ENCODE results near the gene CLCNKA. TPM values are rescaled to one million over a fixed set of nuclear protein-coding genes. Genes with fewer than 3 reads are reported as not detected.

Gene CLCNKA
- total RNA-seq, 1 experiment from 2014 or later, result not detected

- no peaks in the 10 kb centered on the region for H3K36me3 ChIP-seq (ENCODE audit: control insufficient read depth, insufficient read depth, low read length)
- intact Hi-C loops (cut with micrococcal nuclease; ENCODE audit: unreplicated experiment), result no loop called here
- H3K4me3 ChIP-seq (ENCODE audit: low read depth, low read length), result no peak overlapping the region
- no peak for TF ChIP-seq CTCF (IDR thresholded peaks at IDR 0.05; ENCODE audit: insufficient read depth in 1 of 2, low read depth in 1 of 2, low read length in 1 of 2, severe bottlenecking in 1 of 2, unreplicated experiment in 1 of 2)
- H3K9me3 ChIP-seq, result no peaks in the 10 kb centered on the region
- POLR2A ChIA-PET, result no interaction called here
- Mint-ChIP-seq H3K27me3 (ENCODE audit: insufficient read depth, unreplicated experiment) (no peaks in the 10 kb centered on the region), H3K27ac (ENCODE audit: unreplicated experiment) (no peak overlapping the region), H3K4me3 (ENCODE audit: unreplicated experiment) (no peak overlapping the region), H3K36me3 (ENCODE audit: insufficient read depth, unreplicated experiment) (no peaks in the 10 kb centered on the region), H3K9me3 (ENCODE audit: unreplicated experiment) (no peaks in the 10 kb centered on the region), H3K4me1 (ENCODE audit: low read depth, unreplicated experiment) (no peaks in the 10 kb centered on the region)
- no peaks in the 10 kb centered on the region for H3K27me3 ChIP-seq (replicated peaks; ENCODE audit: control insufficient read depth, insufficient read depth, low read length)
- no peaks in the 10 kb centered on the region for H3K4me1 ChIP-seq
- DNase-seq, result no peak
- BruUV-seq (replicated peaks), result no TSS peak
- CTCF ChIA-PET, result interaction anchor here (0.5 kb wide), 1 partner anchor 220 kb away, joined by 3 read pairs; no protein-coding TSS in a partner anchor
Measured at GRCh38 chr1:16053781-16054502, 32.1 kb downstream of the CLCNKA start.

- Mint-ChIP-seq H3K4me3 (ENCODE audit: unreplicated experiment) (no peak overlapping the region), H3K9me3 (ENCODE audit: unreplicated experiment) (no peaks in the 10 kb centered on the region), H3K36me3 (ENCODE audit: insufficient read depth, unreplicated experiment) (no peaks in the 10 kb centered on the region), H3K27me3 (ENCODE audit: insufficient read depth, unreplicated experiment) (no peaks in the 10 kb centered on the region), H3K27ac (ENCODE audit: unreplicated experiment) (no peak overlapping the region), H3K4me1 (ENCODE audit: low read depth, unreplicated experiment) (no peaks in the 10 kb centered on the region)
- no peaks in the 10 kb centered on the region for H3K27me3 ChIP-seq (replicated peaks; ENCODE audit: control insufficient read depth, insufficient read depth, low read length)
- H3K4me1 ChIP-seq, result no peaks in the 10 kb centered on the region
- CTCF ChIA-PET, result no interaction called here
- intact Hi-C loops (cut with micrococcal nuclease; ENCODE audit: unreplicated experiment), result no loop called here
- POLR2A ChIA-PET, result no interaction called here
- BruUV-seq (replicated peaks), result no TSS peak
- no peak for DNase-seq
- H3K4me3 ChIP-seq (ENCODE audit: low read depth, low read length), result no peak overlapping the region
- H3K36me3 ChIP-seq (ENCODE audit: control insufficient read depth, insufficient read depth, low read length), result no peaks in the 10 kb centered on the region
- no peaks in the 10 kb centered on the region for H3K9me3 ChIP-seq
- no peak for TF ChIP-seq CTCF (IDR thresholded peaks at IDR 0.05; ENCODE audit: insufficient read depth in 1 of 2, low read depth in 1 of 2, low read length in 1 of 2, severe bottlenecking in 1 of 2, unreplicated experiment in 1 of 2)
Measured at GRCh38 chr1:16054598-16055540, 33.0 kb downstream of the CLCNKA start.

Measured in Caco-2 (cell line).